ENCODE results near the gene RAB37.

- TF ChIP-seq CTCF (conservative IDR thresholded peaks at IDR 0.05) (no peak), ZFX (IDR thresholded peaks at IDR 0.05) (no peak)
Measured at GRCh38 chr17:74771319-74771914, 34.4 kb downstream of the RAB37 start.

Measured in C4-2B (cell line).